NCI-H146 (cell line): ENCODE data around the gene SYCN.

Experiments used
- DNase-seq: peaks from one replicate; lab custom pipeline; 2025; lab: John Stamatoyannopoulos, UW

Gene SYCN

DNA sequence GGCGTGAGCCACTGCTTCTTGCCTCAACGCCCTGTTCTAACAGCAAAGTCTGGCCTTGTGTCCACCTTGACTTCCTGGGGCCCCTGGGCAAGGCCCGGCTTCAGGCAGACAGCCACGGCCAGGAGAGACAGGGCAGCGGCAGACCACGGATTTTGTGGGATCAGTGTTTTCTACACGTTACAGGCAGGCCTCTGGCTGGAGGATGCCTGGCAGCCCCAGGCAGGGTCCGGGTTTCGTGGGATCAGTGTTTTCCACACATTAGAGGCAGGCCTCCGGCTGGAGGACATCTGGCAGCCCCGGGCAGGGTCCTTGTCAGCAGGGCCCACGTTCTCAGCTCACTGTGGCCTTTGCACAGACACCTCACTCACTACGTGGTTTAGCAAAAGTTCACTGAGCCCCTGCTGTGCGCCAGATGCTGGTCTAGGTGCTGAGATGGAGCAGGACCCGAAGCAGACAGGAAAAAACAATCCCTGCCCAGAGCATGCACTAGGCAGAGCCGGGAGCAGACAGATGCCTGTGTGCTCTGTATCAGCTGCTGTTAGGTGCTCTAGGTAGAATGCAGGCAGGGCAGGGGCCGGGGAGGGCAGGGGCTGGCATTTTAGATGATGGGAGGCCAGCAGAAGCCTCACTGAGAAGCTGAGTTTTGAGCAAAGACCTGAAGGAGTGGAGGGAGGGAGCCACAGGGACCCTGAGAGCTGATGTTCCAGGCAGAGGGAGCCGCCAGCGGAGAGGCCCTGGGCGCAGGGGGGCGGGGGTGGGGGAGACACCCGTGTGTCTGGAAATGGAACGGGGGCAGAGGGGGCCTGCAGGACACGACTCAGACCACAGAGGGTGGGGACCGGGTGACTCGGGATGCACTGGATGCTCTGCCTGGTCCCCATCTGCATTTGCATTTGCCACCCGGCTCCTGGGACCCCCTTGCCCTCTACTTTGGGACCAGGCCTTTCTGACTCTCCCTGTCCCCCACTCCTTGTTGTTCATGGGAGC lies 32.3 kb downstream of the SYCN start:
- DNase-seq, result no peak

DNA sequence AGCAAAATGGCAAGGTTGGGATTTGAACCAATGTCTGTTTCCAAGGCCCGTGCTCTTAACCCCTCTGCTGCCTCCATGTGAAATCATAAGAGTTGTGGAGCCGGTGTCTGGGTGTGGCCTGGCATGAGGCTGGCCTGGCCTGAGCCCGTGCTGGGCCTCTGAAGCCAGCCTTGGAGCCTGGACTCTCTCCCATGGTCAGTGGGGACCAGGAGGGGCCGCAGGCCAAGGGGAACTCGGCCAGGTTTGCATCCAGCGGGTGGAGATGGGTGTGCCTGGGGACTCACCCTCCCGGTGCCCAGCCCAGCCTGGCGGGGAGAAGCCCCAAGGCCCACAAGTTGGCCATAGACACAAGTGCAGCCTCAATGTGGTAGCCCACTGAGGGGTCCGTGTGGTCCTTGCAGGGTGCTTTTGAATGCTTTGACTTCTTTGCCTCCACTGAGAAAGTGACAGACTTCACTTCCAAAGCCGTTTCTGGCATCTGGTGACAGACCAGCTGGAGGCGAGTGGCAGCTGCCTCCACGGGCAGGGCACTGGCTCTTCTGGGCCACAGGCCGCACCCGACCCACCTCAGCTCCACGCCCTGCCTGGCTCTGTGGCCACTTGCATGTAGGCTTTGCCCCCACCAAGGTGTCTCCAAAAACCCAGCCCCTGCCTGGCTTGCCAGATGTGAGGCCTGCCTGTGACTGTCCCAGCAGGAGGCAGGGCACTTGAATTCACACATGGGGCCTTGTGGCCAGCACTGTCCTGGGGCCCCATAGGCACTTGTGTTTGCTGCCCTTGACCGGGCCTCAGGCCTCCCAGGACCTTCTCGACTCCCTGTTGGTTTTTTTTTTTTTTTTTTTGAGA lies 33.5 kb downstream of the SYCN start:
- no peak for DNase-seq

DNA sequence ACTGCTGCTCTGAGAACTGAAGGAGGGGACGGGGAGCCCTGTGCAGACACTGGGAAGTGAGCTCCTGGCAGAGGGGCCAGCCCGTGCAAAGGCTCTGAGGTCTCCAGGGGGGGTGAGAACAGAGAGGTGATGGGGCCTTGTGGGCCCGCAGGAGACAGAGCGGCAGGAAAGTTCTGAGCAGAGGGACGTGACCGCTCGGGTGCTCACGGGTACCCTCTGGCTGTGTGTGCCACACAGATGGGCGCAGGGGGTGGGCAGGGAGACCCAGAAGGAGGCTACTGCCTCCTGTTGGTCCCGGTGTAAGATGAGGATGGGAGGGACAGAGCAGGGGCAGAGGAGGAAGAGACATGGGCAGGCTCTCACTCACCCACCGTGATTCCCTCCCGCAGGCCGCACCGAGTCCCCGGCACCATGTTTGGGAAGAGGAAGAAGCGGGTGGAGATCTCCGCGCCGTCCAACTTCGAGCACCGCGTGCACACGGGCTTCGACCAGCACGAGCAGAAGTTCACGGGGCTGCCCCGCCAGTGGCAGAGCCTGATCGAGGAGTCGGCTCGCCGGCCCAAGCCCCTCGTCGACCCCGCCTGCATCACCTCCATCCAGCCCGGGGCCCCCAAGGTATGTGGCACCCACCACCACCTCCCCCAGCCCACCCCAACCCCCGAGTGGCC lies 34.8 kb downstream of the SYCN start:
- DNase-seq, result no peak

DNA sequence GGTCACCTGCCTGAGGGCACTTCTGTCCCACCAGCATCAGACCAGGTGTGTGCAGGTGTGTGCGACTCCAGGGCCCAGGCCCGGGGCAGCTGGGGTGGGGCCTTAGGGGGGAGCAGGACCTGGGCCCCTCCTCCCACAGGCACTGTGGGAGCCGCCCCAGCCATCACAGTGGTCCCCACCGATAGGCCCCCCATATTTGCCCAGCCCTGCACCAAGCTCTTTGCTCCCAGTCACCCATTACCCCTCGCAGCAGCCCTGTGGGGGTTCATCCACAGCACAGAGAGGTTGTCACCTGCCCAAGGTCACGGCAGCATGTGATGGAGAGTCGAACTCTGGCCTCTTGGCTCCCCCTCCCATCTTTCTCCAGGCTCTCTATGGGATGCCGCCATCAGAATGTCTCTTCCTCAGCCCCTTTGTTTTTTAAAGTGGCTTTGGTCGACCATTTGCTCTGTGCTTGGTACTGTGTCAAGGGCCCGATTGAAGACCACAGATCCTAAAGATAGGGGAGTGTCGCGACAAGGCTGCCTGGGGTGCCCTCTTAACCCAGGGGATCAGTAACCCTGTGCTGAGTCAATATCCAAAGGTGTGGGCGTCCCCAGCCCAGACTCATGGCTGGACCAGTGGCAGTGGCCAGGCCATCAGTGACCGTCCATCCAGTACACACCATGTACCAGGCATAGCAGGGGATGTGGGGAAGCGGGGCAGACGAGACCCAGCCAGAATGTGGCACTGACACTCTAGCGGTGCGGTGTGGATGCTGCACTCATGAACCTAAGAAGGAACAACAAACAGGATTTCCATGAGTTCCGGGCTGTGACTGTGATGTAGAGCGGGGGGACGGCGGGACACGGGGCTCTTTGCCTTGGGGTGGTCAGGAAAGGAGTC lies 35.6 kb downstream of the SYCN start:
- DNase-seq, result no peak

DNA sequence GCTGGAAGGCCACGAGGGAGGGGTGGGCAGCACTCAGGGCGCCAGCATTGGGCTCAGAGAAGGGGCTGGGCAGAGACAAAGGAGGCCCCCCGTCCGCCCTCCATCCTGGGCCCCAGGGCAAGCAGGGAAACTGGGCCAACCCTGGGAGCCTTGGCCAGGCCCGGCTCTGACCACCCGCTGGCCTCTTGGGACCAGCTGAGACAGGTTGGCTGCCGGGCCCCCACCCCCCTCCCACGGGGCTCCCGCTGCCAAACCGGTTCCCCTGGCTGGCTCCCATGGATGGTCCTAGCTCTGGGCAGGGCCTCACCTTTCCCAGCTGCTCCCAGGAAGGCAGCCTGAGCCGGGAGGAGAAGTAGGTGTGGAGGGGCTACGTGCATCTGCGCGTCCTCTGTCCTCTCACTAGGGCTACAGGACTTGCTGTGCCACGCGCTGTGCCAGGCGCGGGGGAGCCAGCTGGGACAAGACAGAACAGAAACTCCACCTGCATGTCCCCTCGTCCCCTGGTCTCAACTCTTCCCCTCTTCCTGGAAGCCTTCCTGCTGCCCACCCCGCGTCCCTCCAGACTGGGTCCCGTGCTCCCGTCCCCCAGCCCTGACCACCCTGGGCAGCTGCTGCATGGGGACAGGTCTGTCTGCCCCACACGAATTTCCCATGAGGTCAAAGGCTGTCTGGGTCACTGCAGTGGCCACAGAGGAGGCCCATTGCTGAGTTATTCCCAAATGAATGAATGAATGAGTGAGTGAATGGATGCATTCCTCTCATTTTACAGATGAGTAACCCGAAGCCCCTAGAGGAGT lies 36.4 kb downstream of the SYCN start:
- DNase-seq, result no peak

DNA sequence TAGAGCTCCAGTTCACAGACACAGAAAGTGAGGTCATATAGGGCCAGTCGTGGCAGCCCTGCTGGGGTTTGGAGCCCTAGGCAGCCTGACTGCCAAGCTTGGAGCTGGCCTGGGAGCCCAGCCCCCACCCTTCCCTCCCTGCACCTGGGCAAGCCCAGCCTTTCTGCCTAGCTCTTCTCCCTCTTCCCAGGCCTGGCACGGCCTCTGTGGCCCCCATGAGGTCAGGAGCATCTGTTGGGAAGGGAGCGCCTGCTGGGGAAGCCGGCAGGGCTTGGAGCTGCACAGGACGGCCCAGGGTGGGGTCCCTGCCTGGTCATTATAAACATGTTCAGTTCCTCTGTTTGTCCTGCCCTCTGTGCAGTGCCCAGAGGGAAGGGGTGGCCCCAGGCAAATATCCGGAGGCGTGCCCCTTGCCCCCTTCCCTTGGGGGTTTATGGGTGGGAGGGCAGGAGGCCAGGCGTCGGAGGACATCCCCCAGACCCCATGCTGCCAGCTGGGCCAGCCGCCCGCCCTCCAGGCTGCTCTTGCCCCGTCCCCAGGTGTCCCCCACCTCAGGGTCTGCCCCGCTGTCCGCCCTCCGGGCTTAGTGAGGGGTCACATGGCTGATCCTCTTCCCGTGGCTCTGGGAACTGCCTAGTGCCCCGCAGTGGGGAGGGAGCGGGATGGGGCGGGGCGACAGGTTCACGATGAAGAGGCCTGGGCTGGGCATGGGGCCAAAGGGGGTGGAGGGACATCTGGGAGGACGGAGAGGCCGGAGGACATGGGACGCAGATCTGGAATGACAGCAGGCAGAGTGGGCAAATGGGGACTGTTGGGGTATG lies 37.3 kb downstream of the SYCN start:
- DNase-seq, result no peak

DNA sequence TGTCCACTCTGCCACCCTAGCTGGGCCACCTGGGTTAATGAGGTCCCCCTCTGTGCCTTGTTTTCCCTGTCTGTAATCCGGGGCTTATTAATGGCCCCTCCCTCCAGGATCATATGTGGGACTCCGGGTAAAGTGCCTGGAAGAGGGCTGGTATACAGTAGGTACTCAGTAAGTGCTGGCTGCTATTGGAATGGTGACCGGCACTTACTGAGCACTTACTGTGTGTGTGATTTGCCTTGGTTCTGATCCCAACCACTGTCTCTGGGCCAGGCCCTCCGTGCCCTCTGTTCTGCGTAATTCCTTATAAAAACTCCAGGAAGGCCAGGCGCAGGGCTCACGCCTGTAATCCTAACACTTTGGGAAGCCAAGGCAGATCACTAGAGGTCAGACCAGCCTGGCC lies 38.2 kb downstream of the SYCN start:
- DNase-seq, result no peak

DNA sequence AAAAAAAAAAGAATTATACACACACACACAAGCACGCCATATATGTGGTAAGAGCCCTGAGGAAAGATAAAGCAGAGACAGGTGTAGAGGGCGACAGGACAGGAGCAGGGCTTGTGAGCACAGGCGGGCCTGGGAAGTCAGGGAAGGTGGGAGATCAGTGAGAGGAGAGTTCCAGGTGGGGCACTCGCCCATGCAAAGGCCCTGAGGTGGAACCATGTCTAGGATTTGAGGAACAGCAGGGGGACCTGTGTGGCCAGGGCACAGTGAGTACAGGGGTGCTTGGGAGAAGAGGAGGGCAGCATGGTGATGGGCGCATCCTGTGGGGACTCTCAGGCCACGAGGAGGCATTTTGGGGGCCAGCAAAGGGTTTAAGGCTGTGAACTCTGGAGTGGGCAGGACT lies 39.8 kb downstream of the SYCN start:
- DNase-seq, result no peak

DNA sequence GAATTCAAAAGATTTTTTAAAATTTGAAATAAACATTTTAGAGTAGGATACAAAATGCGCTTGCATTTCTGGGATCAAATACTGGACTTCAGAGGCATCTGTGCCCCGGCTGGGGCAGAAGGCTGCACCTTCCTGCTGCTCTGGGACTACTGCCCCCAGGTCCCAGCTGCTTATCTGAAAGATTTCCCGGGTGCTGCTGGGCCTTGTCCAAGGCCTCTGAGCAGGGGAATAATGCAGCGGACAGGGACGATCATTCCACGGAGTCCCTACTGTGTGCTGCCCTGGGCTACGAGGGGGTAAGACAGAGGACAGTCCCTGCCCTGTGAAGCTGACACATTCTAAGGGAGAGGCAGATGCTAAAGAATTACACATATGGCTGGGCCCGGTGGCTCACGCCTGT lies 40.4 kb downstream of the SYCN start:
- no peak for DNase-seq

DNA sequence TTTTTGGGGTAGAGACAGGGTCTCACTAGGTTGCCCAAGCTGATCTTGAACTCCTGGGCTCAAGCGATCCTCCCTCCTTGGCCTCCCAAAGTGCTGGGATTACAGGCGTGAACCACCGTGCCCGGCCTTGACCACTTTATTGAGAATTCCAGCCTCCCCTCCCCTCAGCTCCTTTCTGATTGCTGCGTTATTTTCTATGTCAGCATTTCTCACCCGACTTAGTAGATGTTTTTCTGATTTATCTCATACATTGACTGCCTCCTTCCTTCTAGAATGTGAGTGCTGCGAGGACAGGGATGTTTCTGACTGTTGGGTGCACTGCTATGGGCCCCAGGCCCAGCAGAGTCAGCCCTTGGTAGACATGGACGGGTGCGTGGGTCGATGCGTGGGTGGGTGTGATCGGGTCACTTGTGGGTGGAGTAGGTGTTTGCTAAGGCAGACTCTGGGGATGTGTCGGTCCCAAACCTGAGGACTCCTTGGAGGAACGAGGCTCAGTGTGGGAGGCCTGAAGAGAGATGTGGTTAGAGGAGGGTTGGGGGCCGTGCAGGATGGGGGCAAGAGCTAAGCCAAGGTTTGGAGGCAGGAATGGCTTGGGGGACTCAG lies 41.5 kb downstream of the SYCN start:
- no peak for DNase-seq

DNA sequence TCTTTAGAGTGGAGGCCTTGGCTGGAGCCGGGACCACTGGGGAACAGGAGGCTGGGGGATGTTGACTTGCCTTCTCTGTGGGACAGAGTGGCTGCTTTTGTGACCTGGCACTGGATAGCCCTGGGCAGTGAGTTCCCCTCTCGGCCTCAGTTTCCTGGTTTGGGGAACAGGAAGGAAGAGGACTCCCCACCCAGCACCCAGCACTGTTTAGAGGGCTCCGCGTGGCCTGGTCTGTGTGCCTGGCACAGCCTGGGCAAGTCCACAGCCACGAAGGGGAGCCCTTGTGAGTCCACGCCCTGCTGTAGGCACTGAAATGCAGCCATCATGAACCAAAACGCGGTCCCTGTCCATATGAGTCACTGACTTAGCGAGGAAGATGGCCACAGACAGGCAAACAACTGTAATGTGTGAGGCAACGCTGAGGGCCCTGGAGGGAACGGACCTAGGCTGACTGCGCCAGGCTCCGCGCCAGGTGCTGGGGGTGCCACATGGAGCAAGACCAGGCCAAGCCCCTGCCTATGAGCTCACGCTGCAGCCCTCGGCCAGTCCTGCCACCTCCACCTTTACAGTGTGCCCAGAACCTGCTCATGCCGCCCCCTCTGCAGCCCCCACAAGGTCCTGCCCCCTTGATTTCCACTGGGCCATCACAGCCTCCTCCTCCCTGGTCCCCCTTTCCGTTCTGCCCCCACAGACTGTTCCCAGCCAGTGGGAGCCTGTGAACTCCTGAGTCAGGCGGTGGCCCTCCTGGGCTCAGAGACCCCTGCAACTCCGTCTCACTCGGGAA lies 43.0 kb downstream of the SYCN start:
- no peak for DNase-seq

DNA sequence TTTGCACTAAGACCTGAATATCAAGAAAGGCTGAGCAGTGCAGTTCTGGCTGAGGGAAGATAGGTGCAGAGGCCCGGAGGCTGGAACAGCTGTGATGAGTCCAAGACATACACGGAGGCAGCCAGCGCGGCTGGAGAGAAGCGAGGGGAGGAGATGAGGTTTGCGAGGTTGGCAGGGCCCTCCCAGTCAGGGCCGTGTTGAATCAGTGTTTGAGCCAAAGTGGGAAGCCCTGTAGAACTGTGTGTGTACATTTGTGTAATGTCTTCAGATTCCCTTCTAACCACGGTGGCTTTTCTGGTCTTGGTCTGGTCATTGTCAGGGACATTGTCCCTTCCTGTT lies 43.6 kb downstream of the SYCN start:
- no peak for DNase-seq

DNA sequence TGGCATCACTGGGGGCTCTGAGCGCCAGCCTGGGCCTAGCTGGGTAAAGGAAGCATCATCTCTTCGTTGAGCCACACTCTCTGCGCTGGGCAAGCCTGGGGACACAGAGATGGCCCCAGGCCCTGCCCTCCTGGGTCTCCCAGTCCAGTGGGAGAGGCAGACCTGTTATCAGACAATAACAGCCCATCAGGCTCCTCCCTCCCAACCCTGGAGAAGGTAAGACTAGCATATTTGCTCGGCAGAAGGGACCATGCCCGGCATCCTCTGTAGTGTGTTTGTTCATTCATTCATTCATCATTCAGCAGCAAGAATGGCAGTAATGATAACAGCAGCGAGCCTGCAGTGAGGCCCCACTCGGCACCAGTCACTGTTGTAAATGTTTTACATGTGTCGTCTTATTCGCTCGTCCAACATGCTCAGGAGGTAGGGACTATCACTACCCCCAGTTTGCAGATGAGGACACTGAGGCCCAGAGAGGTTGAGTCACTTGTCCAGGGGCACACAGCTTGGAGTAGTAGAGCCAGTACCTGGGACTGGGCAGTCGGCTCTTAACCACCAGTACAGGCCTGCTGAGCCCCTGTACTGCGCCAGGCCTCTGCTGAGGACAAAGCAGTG lies 45.3 kb downstream of the SYCN start:
- DNase-seq, result no peak

DNA sequence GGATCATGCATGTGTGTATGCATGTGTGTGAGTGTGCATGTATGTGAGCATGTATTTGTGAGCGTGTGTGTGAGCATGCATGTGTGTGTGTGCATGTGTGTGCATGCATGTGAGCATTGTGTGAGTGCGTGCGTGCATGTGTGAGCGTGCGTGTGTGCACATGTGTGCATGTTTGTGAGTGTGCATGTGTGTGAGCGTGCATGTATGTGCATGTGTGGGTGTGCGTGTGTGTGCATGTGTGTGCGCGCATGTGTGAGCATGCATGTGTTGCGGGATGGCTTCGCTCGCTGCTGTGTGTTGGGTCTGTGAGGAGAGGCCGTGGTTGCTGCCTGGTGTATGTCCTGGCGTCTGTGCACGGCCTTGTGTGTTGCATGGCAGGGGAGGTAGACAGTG lies 46.1 kb downstream of the SYCN start:
- no peak for DNase-seq

DNA sequence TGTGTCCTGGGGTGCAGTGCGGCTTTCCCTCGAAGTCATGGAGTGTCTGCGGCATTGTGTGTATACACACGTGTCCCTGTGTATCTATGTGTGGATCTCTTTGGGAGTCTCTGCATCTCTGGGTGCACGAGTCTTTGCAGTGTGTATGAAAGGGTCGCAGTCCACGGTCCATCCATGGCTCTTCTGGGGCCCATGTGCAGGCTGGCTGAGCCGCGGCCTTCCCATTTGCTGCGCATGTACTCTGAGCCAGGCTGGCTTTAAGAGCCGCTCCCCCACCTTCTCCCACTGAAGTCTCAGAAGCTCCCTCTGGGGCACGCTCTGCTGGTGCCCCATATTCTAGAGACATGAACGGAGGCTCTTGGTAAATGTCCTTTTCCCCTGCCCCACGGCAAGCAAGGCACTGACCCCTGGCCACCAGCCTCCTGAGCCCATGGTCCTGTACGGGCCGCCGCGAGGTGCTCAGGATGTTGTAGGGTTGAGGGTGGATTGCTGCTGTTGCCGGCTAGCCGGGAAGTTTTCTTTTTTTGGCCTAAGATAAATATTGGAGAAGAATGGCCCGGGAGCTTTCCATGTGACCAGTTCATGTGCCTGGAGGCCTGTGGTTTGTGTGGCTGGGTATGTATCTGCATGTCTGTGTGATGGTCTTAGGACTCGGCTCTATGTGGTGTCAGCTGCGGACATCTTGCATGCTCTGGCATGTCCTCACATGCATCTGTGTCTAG lies 46.6 kb downstream of the SYCN start:
- no peak for DNase-seq

DNA sequence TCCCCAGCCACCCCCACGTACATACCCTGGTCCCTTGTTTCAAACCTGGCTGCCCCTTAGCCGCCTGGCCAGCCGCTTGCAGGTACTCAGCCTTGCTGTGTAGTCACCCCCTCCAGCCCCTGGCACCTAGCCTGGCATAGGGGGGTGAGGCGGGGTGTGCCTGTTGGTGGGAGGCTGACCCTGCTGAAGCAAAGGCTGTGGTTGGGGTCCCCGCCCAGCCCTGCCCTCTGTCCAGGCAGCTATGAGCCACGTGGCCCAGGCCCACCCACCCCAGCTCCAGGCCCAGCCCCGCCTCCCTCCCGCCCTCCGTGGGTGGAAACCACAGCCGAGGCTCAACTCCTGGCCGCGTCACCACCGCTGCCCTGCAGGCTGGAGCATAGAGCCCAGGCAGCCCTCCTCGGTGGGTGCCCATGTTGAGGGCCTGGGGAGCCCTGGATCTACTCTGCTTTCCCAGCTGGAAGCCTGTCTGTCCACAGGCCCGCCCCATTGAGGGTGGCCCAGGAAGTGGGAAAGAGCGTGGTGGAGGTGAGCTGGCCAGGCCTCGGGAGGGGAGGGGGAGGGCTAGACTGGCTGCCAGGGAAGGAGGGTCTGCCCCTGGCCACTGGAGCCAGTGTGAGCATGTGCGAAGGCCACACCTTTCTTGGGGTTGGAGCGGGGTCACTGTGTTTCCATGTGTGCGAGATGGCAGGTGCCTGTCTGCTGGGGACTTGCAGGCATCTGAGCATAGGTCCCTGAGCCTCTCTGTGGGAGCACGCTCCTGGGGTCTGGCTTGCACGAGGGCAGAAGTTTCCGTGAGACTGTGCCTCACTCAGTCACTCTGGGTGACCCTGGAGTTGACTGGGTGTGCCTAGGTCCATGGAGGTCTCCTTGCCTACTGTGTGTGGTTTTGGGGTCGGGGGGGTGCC lies 47.5 kb downstream of the SYCN start:
- no peak for DNase-seq
